T-helper 1 cell treated with Interleukin-12 subunit alpha and Interleukin-12 subunit beta and Interleukin-4 antibody, amounts not matched to agents 30 μg/mL and 1 μg/mL, for 36 hours (primary cell): Measurements from ENCODE around the gene GRIN2B.

Source experiments
- H3K27ac Mint-ChIP-seq: one replicate; pipeline ENCODE4 v1.8.0; 2021; ENCODE audit warnings: mild to moderate bottlenecking, mixed read lengths
- H3K27me3 Mint-ChIP-seq: one replicate; pipeline ENCODE4 v1.8.0; 2021; ENCODE audit warnings: low read depth, mixed read lengths
- H3K36me3 Mint-ChIP-seq: one replicate; pipeline ENCODE4 v1.8.0; 2021; ENCODE audit warnings: low read depth, mixed read lengths
- H3K4me1 Mint-ChIP-seq: one replicate; pipeline ENCODE4 v1.8.0; 2021; ENCODE audit warnings: low read depth, mixed read lengths
- H3K4me3 Mint-ChIP-seq: one replicate; pipeline ENCODE4 v1.8.0; 2021; ENCODE audit warnings: mild to moderate bottlenecking, moderate library complexity, mixed read lengths
- H3K9me3 Mint-ChIP-seq: one replicate; pipeline ENCODE4 v1.8.0; 2021; ENCODE audit warnings: mixed read lengths

The GRIN2B gene

DNA sequence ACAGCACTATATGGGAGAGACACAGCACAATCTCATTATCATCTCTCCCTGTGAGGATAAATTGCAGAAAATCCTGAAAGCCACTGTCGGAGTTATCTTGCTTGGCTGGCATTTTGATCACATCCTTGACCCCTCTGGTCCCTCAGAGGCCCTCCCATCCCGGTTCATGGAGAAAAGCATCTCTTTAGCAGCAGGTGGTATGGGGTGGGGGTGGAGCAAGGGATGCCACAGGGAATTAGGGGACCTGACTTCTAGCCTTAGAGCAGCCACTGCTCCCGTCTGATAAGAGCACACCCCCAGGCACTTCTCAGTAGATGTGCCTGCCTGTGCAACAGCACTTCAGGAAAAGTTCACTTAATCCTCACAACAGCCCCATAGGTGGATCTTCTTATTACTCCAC is 38.6 kb downstream of the GRIN2B start:
- H3K36me3 Mint-ChIP-seq, result no peaks in the 10 kb centered on the region
- H3K4me1 Mint-ChIP-seq, result no peaks in the 10 kb centered on the region
- peaks cover 10% of the 10 kb centered on the region for H3K27me3 Mint-ChIP-seq
- no peak overlapping the region for H3K4me3 Mint-ChIP-seq
- no peak overlapping the region for H3K27ac Mint-ChIP-seq
- no peaks in the 10 kb centered on the region for H3K9me3 Mint-ChIP-seq

DNA sequence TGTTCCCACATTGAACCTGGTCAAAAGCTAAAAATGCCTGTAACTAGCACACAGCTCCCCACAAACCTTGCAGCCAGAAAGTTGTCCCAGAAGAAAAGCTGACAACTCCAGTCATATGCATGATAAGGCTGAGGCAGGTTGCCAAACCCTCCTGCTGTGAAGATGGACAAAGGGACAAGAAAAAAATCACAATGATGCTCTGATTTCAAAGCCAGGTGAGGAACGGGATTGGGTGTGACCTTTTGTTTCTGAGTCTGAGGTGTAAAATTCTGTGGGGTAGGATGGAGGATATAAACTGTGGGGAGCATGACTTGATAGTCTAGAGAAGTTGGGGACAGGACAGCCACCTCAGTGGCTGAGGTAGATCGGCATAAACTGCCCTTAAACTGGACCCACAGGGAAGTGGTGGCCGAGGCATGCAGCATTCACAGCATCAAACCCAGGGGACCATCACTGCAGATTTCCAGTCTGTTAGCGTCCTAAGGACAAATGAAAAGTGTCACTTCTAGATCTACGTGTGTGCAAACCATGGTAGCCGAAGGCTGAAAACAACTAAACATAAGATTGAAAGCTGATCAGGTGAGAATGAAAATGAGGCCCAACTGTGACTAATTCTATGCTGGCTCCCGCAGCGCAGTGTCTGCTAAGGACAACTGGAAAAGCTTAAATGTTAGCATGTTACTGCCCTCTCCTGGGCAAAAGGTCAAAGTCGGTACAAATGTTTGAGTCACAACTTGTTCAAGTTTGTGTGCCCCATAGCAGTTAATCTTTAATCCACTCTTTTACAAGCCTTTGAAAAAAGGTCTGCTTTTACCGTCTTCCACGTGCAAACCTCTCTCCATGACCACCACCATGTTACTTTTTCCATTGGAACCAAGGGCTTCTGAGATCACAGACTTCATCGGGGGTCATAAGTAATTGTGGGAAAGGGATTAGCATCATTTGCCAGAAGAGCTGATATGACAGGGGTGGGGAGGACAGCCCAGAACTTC is 39.8 kb downstream of the GRIN2B start:
- Mint-ChIP-seq H3K36me3 (no peaks in the 10 kb centered on the region), H3K27me3 (peaks cover 10% of the 10 kb centered on the region), H3K4me1 (no peaks in the 10 kb centered on the region), H3K9me3 (no peaks in the 10 kb centered on the region), H3K4me3 (no peak overlapping the region), H3K27ac (no peak overlapping the region)

DNA sequence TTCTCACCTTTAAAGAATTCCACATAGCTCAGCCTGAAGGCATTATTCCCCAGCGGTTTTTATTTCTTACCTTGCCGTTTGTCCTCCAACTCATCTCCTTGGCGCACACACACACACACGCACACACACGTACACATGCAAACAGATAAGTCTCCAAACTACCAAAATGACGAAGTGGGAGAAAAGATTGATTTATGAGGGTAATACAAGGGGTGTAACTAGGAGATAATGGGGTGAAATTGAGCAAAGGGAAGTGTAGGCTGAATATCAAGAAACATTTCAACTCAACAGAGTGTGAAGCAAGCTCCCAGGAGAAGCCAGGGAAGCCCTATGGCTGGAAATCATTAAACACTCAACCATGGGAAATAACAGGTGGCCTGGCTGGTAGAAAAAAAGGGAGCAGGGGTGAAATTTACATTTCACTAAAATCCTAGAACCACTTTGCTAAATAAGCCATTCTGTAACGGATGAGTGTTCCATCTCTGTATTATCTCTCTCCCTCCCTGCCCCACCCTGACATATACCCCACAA is 41.0 kb downstream of the GRIN2B start:
- Mint-ChIP-seq H3K27me3 (peaks cover 10% of the 10 kb centered on the region), H3K4me1 (no peaks in the 10 kb centered on the region), H3K36me3 (no peaks in the 10 kb centered on the region), H3K9me3 (no peaks in the 10 kb centered on the region), H3K4me3 (no peak overlapping the region), H3K27ac (no peak overlapping the region)

DNA sequence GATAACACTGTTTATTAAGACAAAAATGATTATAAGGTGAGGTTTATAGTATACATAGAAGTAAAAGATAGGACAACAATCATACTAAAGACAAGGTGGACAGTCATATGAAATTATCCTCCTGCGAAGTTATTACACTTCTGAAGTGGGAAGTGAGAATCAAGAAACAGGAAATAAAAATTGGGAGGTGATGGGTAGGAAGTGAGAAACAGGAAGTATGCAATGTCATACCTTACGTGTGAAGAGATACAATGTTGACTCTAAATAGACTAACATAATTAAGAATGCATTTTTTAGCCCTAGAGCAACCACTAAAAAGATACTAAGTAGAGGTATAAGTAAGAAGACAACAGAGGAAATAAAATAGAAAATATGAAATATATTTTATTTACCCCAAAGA is 43.7 kb downstream of the GRIN2B start:
- Mint-ChIP-seq H3K9me3 (no peaks in the 10 kb centered on the region), H3K27me3 (peaks cover 6% of the 10 kb centered on the region), H3K4me3 (no peak overlapping the region), H3K4me1 (no peaks in the 10 kb centered on the region), H3K27ac (no peak overlapping the region), H3K36me3 (no peaks in the 10 kb centered on the region)

DNA sequence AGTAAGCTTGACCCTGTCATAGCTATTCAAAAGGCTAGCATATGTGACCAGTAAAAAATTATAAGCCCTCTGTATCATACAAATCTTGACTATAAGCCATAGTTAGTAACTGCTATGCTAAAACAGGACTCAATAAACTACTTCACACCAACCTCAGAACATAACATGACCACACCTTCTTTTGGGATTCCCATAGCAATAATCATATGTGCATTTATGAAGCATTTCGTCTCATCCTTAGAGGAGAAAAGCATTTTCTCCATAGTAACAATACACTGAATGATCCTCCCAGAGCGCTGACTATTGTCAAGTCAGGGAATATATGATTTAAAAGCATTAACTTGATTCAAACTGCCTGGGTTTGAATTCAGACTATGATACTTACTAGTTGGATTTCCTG is 46.2 kb downstream of the GRIN2B start:
- no peaks in the 10 kb centered on the region for H3K4me1 Mint-ChIP-seq
- H3K9me3 Mint-ChIP-seq, result no peaks in the 10 kb centered on the region
- H3K27ac Mint-ChIP-seq, result no peak overlapping the region
- H3K4me3 Mint-ChIP-seq, result no peak overlapping the region
- H3K36me3 Mint-ChIP-seq, result no peaks in the 10 kb centered on the region
- H3K27me3 Mint-ChIP-seq, result no peaks in the 10 kb centered on the region
